Breast epithelium (tissue), 4 donors: ENCODE data around the gene RBM3. TPM values are rescaled to one million over a fixed set of nuclear protein-coding genes. Genes with fewer than 3 reads are reported as not detected.
A peak's percentile ranks its signal among the peaks of the same experiment; 100 is the strongest.

Experiments
- DNase-seq, 2 donors: peaks; one replicate each; pipeline ENCODE4 v3.0.0-alpha.2; 2019; ENCODE audit warnings: low spot score in 2 of 2
- H3K27ac ChIP-seq, 2 donors: fragments of 200-600 bp; sonication (generic) in 1 of 2; one replicate each; pipeline ENCODE4 v1.5.1; 2016 to 2019; ENCODE audit warnings: mild to moderate bottlenecking in 1 of 2
- H3K27me3 ChIP-seq, 2 donors: fragments of 200-600 bp; sonication (generic) in 1 of 2; one replicate each; pipeline versions ENCODE4 v1.5.1 to v1.6.0; 2017 to 2019; ENCODE audit warnings: control low read depth in 1 of 2, mild to moderate bottlenecking in 1 of 2
- H3K36me3 ChIP-seq: fragments of 200-600 bp; one replicate; pipeline ENCODE4 v1.5.1; 2019
- H3K4me1 ChIP-seq, 2 donors: fragments of 200-600 bp; sonication (generic); one replicate each; pipeline ENCODE4 v1.5.1; 2016 to 2019; ENCODE audit warnings: control low read depth in 1 of 2
- H3K4me3 ChIP-seq, 3 donors: fragments of 200-600 bp; sonication (generic); 1 replicate in 2 of 3; 2 replicates in 1 of 3; pipeline ENCODE4 v1.5.1; 2016 to 2019; ENCODE audit warnings: mild to moderate bottlenecking in 3 of 3, moderate library complexity in 2 of 3
- H3K9me3 ChIP-seq, 2 donors: fragments of 200-600 bp; sonication (generic) in 1 of 2; one replicate each; pipeline ENCODE4 v1.5.1; 2016 to 2019; ENCODE audit warnings: control low read depth in 1 of 2
- POLR2A ChIP-seq: fragments of 450-650 bp; IDR thresholded peaks from one replicate; pipeline ENCODE4 v1.6.1; 2016; ENCODE audit warnings: antibody characterized with exemption, mild to moderate bottlenecking, moderate library complexity
- POLR2AphosphoS5 ChIP-seq, 3 donors: sonication (generic); formaldehyde crosslinking; IDR thresholded peaks; one replicate each; pipeline ENCODE4 v1.6.1; 2017; ENCODE audit warnings: antibody characterized with exemption in 3 of 3
- intact Hi-C: fragments of 100-400 bp; cut with DNase I; formaldehyde crosslinking; loops from one replicate; pipeline ENCODE4 v1.15.1; 2023; ENCODE audit warnings: low total_unique reads
- total RNA-seq, 3 donors: library from RNA; depleted of rRNA; stranded (reverse); fragments of >200 nt; gene quantifications; one replicate each; pipeline ENCODE4 v1.1.0, GENCODE V29; 2016
- TF ChIP-seq, protein P1 (sequence below), 3 donors: fragments of 450-650 bp; IDR thresholded peaks; one replicate each; pipeline ENCODE4 v1.5.1; 2016 to 2017; ENCODE audit warnings: antibody characterized with exemption in 3 of 3, mild to moderate bottlenecking in 3 of 3, moderate library complexity in 3 of 3

The RBM3 gene
- total RNA-seq, 3 donors from 2014 or later, result 152 to 328 (median 213) TPM

DNA sequence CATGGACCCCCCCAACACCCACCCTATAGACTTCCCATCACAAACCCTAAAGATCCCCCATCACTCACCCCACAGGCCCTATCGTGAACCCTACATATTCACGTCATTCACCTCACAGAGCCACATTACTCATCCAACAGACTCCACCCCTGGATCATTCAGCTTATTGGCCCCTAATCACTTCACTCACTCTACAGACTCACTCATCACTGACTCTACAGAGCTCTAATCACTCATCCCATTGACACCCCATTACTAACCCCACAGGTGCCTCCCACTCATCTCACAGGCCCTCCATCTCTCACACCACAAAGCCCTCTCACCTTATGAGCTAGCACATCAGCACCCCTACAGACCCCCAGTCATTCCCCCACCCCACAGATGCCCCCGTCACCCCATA, 41.1 kb upstream of the RBM3 start:
- peaks cover 0 to 4% of the 10 kb centered on the region in 2 donors for H3K27me3 ChIP-seq
- H3K9me3 ChIP-seq, result no peaks in the 10 kb centered on the region
- H3K4me1 ChIP-seq, result no peaks in the 10 kb centered on the region
- TF ChIP-seq POLR2A (no peak), POLR2AphosphoS5 (IDR thresholded peaks at IDR 0.05) (no peak)
- TF ChIP-seq, protein P1, sequence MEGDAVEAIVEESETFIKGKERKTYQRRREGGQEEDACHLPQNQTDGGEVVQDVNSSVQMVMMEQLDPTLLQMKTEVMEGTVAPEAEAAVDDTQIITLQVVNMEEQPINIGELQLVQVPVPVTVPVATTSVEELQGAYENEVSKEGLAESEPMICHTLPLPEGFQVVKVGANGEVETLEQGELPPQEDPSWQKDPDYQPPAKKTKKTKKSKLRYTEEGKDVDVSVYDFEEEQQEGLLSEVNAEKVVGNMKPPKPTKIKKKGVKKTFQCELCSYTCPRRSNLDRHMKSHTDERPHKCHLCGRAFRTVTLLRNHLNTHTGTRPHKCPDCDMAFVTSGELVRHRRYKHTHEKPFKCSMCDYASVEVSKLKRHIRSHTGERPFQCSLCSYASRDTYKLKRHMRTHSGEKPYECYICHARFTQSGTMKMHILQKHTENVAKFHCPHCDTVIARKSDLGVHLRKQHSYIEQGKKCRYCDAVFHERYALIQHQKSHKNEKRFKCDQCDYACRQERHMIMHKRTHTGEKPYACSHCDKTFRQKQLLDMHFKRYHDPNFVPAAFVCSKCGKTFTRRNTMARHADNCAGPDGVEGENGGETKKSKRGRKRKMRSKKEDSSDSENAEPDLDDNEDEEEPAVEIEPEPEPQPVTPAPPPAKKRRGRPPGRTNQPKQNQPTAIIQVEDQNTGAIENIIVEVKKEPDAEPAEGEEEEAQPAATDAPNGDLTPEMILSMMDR (IDR thresholded peaks at IDR 0.05), result no peak
- H3K36me3 ChIP-seq, result no peaks in the 10 kb centered on the region
- H3K27ac ChIP-seq, result no peak overlapping the region
- intact Hi-C loops, result no loop called here
- DNase-seq, result no peak
- no peak overlapping the region for H3K4me3 ChIP-seq

DNA sequence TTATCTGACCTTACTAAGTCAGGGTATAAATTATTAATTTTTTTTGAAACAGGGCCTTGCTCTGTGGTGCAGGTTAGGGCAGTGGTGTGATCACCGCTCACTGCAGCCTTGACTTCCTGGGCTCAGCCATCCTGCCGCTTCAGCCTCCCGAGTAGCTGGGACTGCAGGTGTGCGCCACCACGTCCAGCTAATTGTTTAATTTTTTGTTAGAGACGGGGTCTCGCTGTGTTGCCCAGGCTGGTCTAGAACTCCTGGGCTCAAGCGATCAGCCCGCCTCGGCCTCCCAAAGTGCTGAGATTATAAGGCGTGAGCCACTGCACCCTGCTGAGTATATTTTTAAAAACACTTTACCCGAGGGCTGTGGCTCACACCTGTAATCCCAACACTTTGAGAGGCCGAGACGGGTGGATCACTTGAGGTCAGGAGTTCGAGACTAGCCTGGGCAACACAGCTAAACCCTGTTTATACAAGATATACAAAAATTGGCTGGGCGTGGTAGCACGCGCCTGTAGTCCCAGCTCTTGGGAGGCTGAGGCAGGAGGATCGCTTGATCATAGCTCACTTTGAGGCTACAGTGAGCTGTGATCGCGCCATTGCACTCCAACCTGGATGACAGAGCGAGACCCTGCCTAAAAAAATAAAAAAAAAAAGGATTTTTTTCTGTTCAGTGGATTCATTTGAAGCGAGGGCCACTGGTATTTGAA, 35.5 kb upstream of the RBM3 start:
- H3K4me1 ChIP-seq, result no peaks in the 10 kb centered on the region
- intact Hi-C loops, result no loop called here
- H3K36me3 ChIP-seq, result no peaks in the 10 kb centered on the region
- DNase-seq, result no peak
- peak overlapping the region; percentile 85 to 87 for H3K27ac ChIP-seq
- TF ChIP-seq POLR2AphosphoS5 (IDR thresholded peaks at IDR 0.05) (no peak), POLR2A (no peak)
- TF ChIP-seq, protein P1 (IDR thresholded peaks at IDR 0.05), result no peak
- H3K4me3 ChIP-seq, result peak overlapping the region; percentile 4 to 70 (median 69)
- no peaks in the 10 kb centered on the region for H3K27me3 ChIP-seq
- no peaks in the 10 kb centered on the region for H3K9me3 ChIP-seq

DNA sequence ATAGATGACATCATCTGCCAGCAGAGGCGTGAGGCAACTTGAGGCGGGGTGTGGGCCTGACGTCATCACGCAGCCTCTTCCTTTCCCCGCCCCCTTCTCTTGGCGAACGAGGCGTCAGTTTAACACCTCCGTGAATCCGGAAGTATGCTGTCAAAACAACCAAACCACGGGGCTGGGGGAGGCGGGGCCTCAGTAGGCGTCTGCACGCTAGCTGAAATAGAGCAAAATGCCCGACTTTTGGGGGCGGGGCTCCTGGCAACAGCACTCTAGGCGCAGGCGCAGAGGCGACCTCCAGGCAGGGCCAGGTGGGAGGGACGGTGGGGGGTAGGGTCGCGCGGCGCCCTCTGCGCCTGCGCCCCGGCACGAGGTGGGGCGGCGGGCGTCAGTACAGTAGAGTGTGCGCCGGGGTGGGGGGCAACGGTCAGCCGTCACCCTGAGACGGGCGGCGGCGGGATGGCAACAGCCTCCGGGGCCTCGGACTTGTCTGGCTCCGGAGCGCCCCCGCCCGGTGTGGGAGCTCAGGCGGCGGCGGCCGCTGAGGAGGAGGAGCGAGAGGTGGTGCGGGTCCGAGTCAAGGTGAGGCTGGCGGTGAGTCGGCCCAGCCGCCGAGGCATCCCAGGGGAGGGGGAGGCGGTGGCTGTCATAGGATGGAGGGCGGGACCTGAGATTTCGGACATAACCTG, 34.8 kb upstream of the RBM3 start, which contains the start of gene TBC1D25:
TBC1D25 (plus strand) TSS at position 370 of the 683 bp plus-strand sequence; CDS start at position 454, 84 bp downstream.
- Histone ChIP-seq H3K27me3 (no peaks in the 10 kb centered on the region), H3K9me3 (no peaks in the 10 kb centered on the region), H3K4me1 (no peaks in the 10 kb centered on the region), H3K4me3 (peak within 1 kb of the TSS; percentile 62 to 70 (median 69)), H3K36me3 (no peaks in the 10 kb centered on the region), H3K27ac (peak within 1 kb of the TSS; percentile 85 to 87)
- peak; percentile 93 to 98 for DNase-seq
- TF ChIP-seq POLR2AphosphoS5 (IDR thresholded peaks at IDR 0.05) (peak; percentile 2 to 58 (median 50)), POLR2A (no peak)
- TF ChIP-seq, protein P1 (IDR thresholded peaks at IDR 0.05), result peak in 2 of 3 donors; percentile 19 to 23
- intact Hi-C loops, result no loop called here

DNA sequence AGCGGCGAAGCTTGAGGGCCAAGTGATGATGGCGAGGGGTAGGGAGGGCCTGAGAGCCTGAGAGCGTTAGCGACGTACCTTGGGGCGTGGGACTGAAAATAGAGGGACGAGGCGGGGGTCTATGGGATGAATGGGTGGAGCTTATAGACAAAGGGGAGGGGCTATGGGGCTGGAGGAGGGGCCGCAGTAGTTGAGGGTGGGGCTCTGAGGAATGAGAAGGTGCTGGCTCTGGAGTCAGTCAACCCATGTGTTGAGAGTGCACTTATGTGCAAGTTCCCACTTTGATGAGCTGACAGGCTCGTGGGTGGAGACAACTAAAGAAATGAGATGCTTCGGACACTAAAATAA, 34.3 kb upstream of the RBM3 start:
- H3K4me1 ChIP-seq, result no peaks in the 10 kb centered on the region
- DNase-seq, result peak in 1 of 2 donors; percentile 35
- H3K27me3 ChIP-seq, result no peaks in the 10 kb centered on the region
- peak overlapping the region; percentile 62 to 70 (median 69) for H3K4me3 ChIP-seq
- H3K36me3 ChIP-seq, result no peaks in the 10 kb centered on the region
- TF ChIP-seq, protein P1 (IDR thresholded peaks at IDR 0.05), result no peak
- TF ChIP-seq POLR2AphosphoS5 (IDR thresholded peaks at IDR 0.05) (no peak), POLR2A (no peak)
- peak overlapping the region; percentile 85 to 87 for H3K27ac ChIP-seq
- H3K9me3 ChIP-seq, result no peaks in the 10 kb centered on the region
- intact Hi-C loops, result no loop called here

DNA sequence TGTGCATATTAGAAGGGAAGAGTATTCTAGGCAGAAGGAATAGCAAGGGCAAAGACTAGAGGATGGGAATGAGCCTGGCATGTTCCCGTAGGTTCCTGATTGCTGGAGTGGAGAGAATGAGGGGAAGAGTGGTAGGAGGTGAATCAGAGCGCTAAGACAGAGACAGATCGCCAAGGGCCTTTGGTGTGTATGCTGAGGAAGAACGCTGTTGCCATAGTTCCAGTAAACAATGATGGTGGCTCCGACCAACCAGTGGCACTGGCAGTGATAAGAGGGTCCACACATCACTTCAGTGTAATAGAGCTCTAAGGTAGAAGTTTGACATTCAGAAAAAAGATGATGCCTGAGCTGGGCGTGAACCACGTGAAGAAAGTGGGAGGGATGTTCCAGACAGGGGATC, 33.8 kb upstream of the RBM3 start:
- peak overlapping the region; percentile 62 to 70 (median 69) for H3K4me3 ChIP-seq
- H3K36me3 ChIP-seq, result no peaks in the 10 kb centered on the region
- H3K27ac ChIP-seq, result peak overlapping the region in 1 of 2 donors; percentile 85
- no peaks in the 10 kb centered on the region for H3K27me3 ChIP-seq
- no peak for DNase-seq
- H3K4me1 ChIP-seq, result no peaks in the 10 kb centered on the region
- intact Hi-C loops, result no loop called here
- no peaks in the 10 kb centered on the region for H3K9me3 ChIP-seq
- no peak for TF ChIP-seq POLR2AphosphoS5 (IDR thresholded peaks at IDR 0.05)
- TF ChIP-seq, protein P1 (IDR thresholded peaks at IDR 0.05), result no peak
